ENCODE results near the gene SDCCAG8. TPM values are rescaled to one million over a fixed set of nuclear protein-coding genes. Genes with fewer than 3 reads are reported as not detected.

Gene SDCCAG8
- 21.0 and 23.1 TPM in 2 replicates for total RNA-seq

DNA sequence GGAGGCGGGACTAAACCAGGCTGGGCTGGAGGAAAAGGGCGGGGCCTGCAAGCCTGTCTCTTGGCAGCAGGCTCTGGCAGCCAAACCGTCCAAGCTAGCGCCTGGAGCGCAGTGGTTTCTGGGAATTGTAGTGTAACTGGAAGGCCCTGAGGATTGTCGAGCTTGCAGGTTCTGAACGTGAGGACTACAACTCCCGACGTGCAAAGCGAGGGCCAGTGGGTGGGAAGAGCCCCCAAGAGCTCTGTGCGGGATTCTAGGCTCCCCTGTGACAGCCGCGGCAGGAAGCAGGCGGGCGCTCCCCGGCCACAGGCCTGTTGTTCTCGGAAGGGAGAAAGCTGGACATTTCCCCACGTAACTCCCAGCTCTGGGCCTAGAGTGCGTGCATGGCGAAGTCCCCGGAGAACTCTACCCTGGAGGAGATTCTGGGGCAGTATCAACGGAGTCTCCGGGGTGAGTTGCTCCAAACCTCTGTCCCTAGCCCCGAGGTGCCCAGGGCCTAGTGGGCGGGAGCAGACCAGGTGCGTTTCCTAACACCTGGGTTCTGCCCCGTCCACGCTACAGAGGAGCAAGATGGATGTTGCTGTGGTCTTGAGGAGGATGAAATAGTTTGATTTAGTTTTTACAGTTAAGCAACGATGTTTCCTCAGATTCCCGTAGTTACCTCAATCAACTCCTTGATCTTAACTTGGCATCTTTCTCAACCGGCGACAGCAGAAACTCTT, at the start of gene SDCCAG8:
TSS of gene SDCCAG8 (plus strand) at position 251 of the 722 bp plus-strand sequence. CDS start at position 384, 133 bp downstream.

DNA sequence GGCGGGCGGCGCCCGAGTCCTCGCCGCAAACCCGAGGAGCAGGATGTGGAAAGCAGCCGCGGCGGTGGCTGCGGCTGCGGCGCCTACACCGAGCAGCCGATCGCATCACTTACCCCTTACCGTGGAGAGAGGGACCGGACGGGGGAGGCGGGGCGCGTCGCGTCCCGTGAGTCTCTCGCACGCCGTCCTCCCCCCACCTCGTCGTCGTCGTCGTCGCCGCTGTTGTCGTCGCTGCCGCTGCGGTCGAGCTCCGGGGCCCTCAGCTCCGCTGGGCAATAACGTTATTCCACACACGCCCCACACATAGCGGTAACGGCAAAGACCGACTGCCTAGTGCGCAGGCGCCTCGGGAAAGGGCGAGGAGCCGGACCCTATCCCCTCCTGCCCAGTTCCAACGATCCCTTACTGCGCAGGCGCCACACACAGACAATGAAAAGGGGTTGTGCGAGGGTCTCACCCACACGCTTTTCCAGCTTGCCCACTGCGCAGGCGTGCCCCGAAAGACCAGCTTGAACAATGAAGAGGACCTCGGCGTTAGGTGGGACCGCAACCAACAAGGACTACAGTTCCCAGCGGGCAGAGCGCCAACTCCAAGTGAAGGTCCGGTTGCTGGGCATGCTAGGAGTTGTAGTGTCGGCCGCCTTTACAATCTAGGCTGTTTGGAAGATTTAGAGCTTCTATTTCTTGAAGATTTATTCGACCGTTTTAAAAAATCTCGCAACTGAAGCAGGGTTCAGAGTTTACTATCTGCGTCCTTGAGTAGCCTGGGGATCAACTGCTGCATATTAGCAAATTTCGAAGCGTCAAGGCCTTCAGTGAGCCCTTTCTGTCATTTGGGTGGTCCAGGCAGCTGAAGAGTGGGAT, 682 bp upstream of the SDCCAG8 start, which contains the start of gene CEP170:
TSS of gene CEP170 (minus strand) at position 355 of the 864 bp plus-strand sequence. CDS start 30,001 bp downstream, outside the sequence.

Other genes with a start within 250 kb of the SDCCAG8 start
- 67.2 and 76.3 TPM in 2 replicates for gene CEP170, start 760 bp upstream of the SDCCAG8 start, total RNA-seq

All from mammary microvascular endothelial cell (primary cell).